Measurements from ENCODE around the gene NAT9. TPM values are rescaled to one million over a fixed set of nuclear protein-coding genes. Genes with fewer than 3 reads are reported as not detected.

NAT9 gene
- total and polyA plus RNA-seq, 5 donors from 2014 or later = 16.2 to 35.4 (median 18.7) TPM

DNA sequence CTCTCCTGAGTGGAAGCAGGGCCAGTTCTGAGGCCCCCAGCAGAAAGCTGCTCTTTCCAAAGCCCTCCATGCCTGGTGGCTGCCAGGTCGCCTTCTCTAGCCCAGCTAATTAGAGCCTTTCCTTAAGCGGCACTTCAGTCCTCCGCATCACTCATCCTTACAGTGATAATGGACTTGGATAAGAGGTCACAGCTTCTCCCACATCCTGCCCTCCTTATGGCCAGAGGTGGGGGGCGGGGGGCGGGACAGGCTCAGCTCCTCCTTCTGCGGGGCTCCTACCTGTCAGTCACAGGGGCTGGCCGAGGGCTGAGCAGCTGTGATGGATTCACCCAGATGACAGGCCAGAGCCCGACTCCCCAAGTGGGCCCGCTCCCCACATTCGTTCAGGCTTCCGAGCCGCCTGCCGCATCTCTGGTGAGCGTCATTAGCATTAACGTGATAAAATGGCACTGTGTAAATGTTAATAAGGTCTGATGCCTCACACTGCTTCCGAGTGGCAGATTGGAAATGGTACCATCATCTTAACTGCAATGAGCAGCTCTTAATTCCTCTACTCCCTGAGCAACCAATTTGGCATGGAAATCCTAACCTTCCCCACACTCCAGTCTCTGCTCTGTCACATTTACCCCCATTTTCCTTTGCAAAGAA, 42.3 kb upstream of the NAT9 start:
- H3K27ac Mint-ChIP-seq = no peak overlapping the region
- H3K36me3 Mint-ChIP-seq = peaks cover 21% of the 10 kb centered on the region
- no peak overlapping the region for H3K27ac ChIP-seq (ENCODE audit: insufficient read depth, low read length, poor library complexity, severe bottlenecking)
- H3K27me3 Mint-ChIP-seq = no peaks in the 10 kb centered on the region
- H3K4me3 Mint-ChIP-seq = no peak overlapping the region
- H3K9me3 ChIP-seq (ENCODE audit: control insufficient read depth in 2 of 2, low read length in 2 of 2) = no peaks in the 10 kb centered on the region
- DNase-seq = no peak
- peaks cover 0 to 3% (median 0%) of the 10 kb centered on the region in 4 donors for H3K4me1 Mint-ChIP-seq
- no peak for ATAC-seq (ENCODE audit: low read depth in 2 of 2)
- H3K9me3 Mint-ChIP-seq = no peaks in the 10 kb centered on the region
- H3K4me1 ChIP-seq (ENCODE audit: control insufficient read depth, insufficient read depth, low read length, poor library complexity, severe bottlenecking) = no peaks in the 10 kb centered on the region
- H3K4me3 ChIP-seq (ENCODE audit: low read depth, low read length) = no peak overlapping the region
- no peaks in the 10 kb centered on the region for H3K27me3 ChIP-seq (ENCODE audit: control insufficient read depth, insufficient read depth, low read length)
- peaks cover 32% of the 10 kb centered on the region for H3K36me3 ChIP-seq (ENCODE audit: control insufficient read depth, insufficient read depth, low read length)

DNA sequence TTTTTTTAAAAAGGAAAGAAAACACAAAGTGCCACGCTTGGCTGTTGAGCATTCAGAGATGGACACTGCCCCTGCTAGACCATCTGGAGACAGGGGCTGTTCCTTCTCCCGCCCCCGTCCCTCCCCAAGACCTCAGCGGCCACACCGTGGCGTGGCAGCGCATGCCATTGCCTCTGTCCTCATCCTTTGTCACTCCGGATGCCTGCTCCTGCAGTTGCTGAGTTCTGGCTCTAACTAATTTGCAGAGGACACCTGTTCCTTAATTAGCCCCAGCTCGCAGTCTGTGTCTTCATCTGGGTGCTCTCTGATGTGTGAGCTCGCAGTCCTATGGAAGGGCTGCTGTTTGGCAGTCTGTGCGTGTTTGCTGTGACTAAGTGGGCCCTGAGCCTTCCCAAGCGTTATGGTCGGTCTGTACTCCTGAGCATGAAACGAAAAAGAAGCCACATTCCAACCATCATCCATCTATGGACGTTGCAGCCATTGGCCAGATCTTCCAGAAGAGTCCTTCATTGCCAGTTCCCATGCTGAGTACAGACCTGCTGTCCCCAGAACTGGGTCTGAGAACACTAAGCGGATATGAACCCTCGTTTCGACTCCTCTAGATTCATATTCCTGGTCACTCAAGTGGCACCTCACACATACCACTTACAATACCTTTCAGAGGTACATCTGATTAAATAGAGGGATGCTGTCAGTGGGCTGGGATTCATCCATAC, 40.9 kb upstream of the NAT9 start:
- Mint-ChIP-seq H3K9me3 (no peaks in the 10 kb centered on the region), H3K4me3 (no peak overlapping the region), H3K27ac (no peak overlapping the region), H3K36me3 (peaks cover 21% of the 10 kb centered on the region), H3K27me3 (no peaks in the 10 kb centered on the region), H3K4me1 (peaks cover 0 to 3% (median 0%) of the 10 kb centered on the region in 4 donors)
- Histone ChIP-seq H3K27ac (ENCODE audit: insufficient read depth, low read length, poor library complexity, severe bottlenecking) (no peak overlapping the region), H3K4me3 (ENCODE audit: low read depth, low read length) (no peak overlapping the region), H3K27me3 (ENCODE audit: control insufficient read depth, insufficient read depth, low read length) (no peaks in the 10 kb centered on the region), H3K36me3 (ENCODE audit: control insufficient read depth, insufficient read depth, low read length) (peaks cover 33% of the 10 kb centered on the region), H3K9me3 (ENCODE audit: control insufficient read depth in 2 of 2, low read length in 2 of 2) (no peaks in the 10 kb centered on the region), H3K4me1 (ENCODE audit: control insufficient read depth, insufficient read depth, low read length, poor library complexity, severe bottlenecking) (no peaks in the 10 kb centered on the region)
- ATAC-seq (ENCODE audit: low read depth in 2 of 2) = no peak
- DNase-seq = no peak

GRCh38 chr17:74815550-74816370, 39.6 kb upstream of the NAT9 start:
- H3K4me1 Mint-ChIP-seq = peaks cover 0 to 3% (median 0%) of the 10 kb centered on the region in 4 donors
- no peak overlapping the region for H3K27ac Mint-ChIP-seq
- Histone ChIP-seq H3K4me1 (ENCODE audit: control insufficient read depth, insufficient read depth, low read length, poor library complexity, severe bottlenecking) (no peaks in the 10 kb centered on the region), H3K36me3 (ENCODE audit: control insufficient read depth, insufficient read depth, low read length) (peaks cover 33% of the 10 kb centered on the region), H3K4me3 (ENCODE audit: low read depth, low read length) (no peak overlapping the region), H3K9me3 (ENCODE audit: control insufficient read depth in 2 of 2, low read length in 2 of 2) (no peaks in the 10 kb centered on the region), H3K27me3 (ENCODE audit: control insufficient read depth, insufficient read depth, low read length) (no peaks in the 10 kb centered on the region), H3K27ac (ENCODE audit: insufficient read depth, low read length, poor library complexity, severe bottlenecking) (no peak overlapping the region)
- peak in 1 of 3 donors; percentile 10 for DNase-seq
- H3K9me3 Mint-ChIP-seq = no peaks in the 10 kb centered on the region
- no peak for ATAC-seq (ENCODE audit: low read depth in 2 of 2)
- no peaks in the 10 kb centered on the region for H3K27me3 Mint-ChIP-seq
- peaks cover 23% of the 10 kb centered on the region for H3K36me3 Mint-ChIP-seq
- H3K4me3 Mint-ChIP-seq = no peak overlapping the region

GRCh38 chr17:74815067-74815466, 38.9 kb upstream of the NAT9 start:
- Histone ChIP-seq H3K36me3 (ENCODE audit: control insufficient read depth, insufficient read depth, low read length) (peaks cover 34% of the 10 kb centered on the region), H3K4me3 (ENCODE audit: low read depth, low read length) (no peak overlapping the region), H3K4me1 (ENCODE audit: control insufficient read depth, insufficient read depth, low read length, poor library complexity, severe bottlenecking) (no peaks in the 10 kb centered on the region), H3K27me3 (ENCODE audit: control insufficient read depth, insufficient read depth, low read length) (no peaks in the 10 kb centered on the region), H3K27ac (ENCODE audit: insufficient read depth, low read length, poor library complexity, severe bottlenecking) (no peak overlapping the region), H3K9me3 (ENCODE audit: control insufficient read depth in 2 of 2, low read length in 2 of 2) (no peaks in the 10 kb centered on the region)
- no peak for DNase-seq
- no peaks in the 10 kb centered on the region for H3K9me3 Mint-ChIP-seq
- H3K27me3 Mint-ChIP-seq = no peaks in the 10 kb centered on the region
- ATAC-seq (ENCODE audit: low read depth in 2 of 2) = no peak
- peak overlapping the region in 1 of 3 donors; percentile 74 for H3K27ac Mint-ChIP-seq
- no peak overlapping the region for H3K4me3 Mint-ChIP-seq
- H3K36me3 Mint-ChIP-seq = peaks cover 25% of the 10 kb centered on the region
- peaks cover 0 to 3% (median under 1%) of the 10 kb centered on the region in 4 donors for H3K4me1 Mint-ChIP-seq

GRCh38 chr17:74814453-74814852, 38.3 kb upstream of the NAT9 start:
- H3K4me3 Mint-ChIP-seq = no peak overlapping the region
- peaks cover 0 to 4% (median 2%) of the 10 kb centered on the region in 4 donors for H3K4me1 Mint-ChIP-seq
- DNase-seq = peak in 1 of 3 donors; percentile 10
- H3K9me3 Mint-ChIP-seq = no peaks in the 10 kb centered on the region
- Histone ChIP-seq H3K4me3 (ENCODE audit: low read depth, low read length) (no peak overlapping the region), H3K36me3 (ENCODE audit: control insufficient read depth, insufficient read depth, low read length) (peaks cover 27% of the 10 kb centered on the region), H3K4me1 (ENCODE audit: control insufficient read depth, insufficient read depth, low read length, poor library complexity, severe bottlenecking) (no peaks in the 10 kb centered on the region), H3K27ac (ENCODE audit: insufficient read depth, low read length, poor library complexity, severe bottlenecking) (no peak overlapping the region), H3K27me3 (ENCODE audit: control insufficient read depth, insufficient read depth, low read length) (no peaks in the 10 kb centered on the region), H3K9me3 (ENCODE audit: control insufficient read depth in 2 of 2, low read length in 2 of 2) (no peaks in the 10 kb centered on the region)
- no peaks in the 10 kb centered on the region for H3K27me3 Mint-ChIP-seq
- H3K36me3 Mint-ChIP-seq = peaks cover 25% of the 10 kb centered on the region
- ATAC-seq (ENCODE audit: low read depth in 2 of 2) = no peak
- H3K27ac Mint-ChIP-seq = peak overlapping the region in 2 of 3 donors; percentile 38 to 74

DNA sequence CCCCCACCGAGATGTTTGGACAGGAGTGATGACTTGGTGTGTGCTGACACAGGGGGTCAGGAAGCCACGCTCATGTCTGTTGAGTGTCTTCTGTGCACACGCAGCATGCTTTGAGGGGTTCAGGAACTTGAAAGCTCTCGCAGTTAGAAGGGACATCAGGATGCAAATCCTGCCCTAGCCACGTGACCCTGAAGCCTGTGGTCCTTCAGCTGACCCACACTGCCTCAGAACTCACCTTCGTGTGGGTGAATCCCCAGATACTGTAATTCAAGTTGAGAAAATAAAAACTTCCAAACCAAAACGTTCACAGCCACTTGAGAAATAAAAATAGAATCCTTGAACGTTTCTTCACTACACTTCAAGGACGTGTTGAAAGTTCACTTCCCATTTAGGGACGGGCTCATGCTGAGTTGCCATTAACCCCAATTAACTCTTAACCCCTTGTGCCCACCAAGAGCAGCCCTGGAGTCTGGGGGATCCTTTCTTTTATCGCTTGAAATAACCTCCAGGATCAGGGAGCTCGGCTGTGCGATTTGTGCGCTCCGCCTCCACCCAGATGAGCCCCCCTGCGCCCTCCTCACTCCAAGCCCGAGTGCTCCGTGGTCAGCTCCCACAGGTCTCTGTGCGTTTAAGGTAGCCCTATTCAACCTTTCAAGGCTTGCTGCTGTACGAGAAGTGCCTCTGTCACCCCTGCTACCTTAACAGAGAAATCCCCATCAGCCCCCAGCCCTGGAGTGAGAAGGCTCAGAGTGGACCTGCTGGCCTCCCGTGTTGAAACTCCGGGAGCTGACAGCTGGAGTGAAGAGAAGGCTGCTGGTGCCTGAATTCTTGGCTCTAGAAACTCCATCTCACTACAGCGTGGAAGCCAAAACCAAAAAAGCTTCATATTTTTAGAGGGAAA, 36.2 kb upstream of the NAT9 start:
- Mint-ChIP-seq H3K9me3 (no peaks in the 10 kb centered on the region), H3K4me1 (peaks cover 0 to 4% (median under 1%) of the 10 kb centered on the region in 4 donors), H3K27ac (no peak overlapping the region), H3K27me3 (no peaks in the 10 kb centered on the region), H3K4me3 (no peak overlapping the region), H3K36me3 (peaks cover 18% of the 10 kb centered on the region)
- Histone ChIP-seq H3K27ac (ENCODE audit: insufficient read depth, low read length, poor library complexity, severe bottlenecking) (no peak overlapping the region), H3K36me3 (ENCODE audit: control insufficient read depth, insufficient read depth, low read length) (peaks cover 21% of the 10 kb centered on the region), H3K9me3 (ENCODE audit: control insufficient read depth in 2 of 2, low read length in 2 of 2) (no peaks in the 10 kb centered on the region), H3K4me1 (ENCODE audit: control insufficient read depth, insufficient read depth, low read length, poor library complexity, severe bottlenecking) (no peaks in the 10 kb centered on the region), H3K4me3 (ENCODE audit: low read depth, low read length) (no peak overlapping the region), H3K27me3 (ENCODE audit: control insufficient read depth, insufficient read depth, low read length) (no peaks in the 10 kb centered on the region)
- ATAC-seq (ENCODE audit: low read depth in 2 of 2) (no peak), DNase-seq (no peak)
